A673 (cell line): ENCODE measurements around the gene NEDD9.

Experiments
- CTCF ChIP-seq: fragments of 300-800, 200-600 bp; sonication (generic); conservative IDR thresholded peaks from 2 replicates; pipeline ENCODE4 v1.5.1; 2017; ENCODE audit warnings: low read depth, mild to moderate bottlenecking, antibody characterized with exemption, low read length, moderate library complexity, mixed read lengths
- EZH2 ChIP-seq: fragments of 200-600 bp; sonication (generic); IDR thresholded peaks from 2 replicates; pipeline ENCODE4 v1.6.1; 2017; ENCODE audit warnings: borderline replicate concordance, low read depth, mild to moderate bottlenecking, mixed read lengths, antibody characterized with exemption, low read length; ENCODE audit not compliant: poor library complexity, severe bottlenecking

- TF ChIP-seq CTCF (no peak), EZH2 (no peak)
Observed at GRCh38 chr6:11231564-11232192, 790 bp downstream of the NEDD9 start.
